DND-41 (cell line): ENCODE results near the gene PGBD5.

Experiments used
- ATAC-seq: fragments of 200-7000 bp; cut with Tn5 transposase; 3 replicates; pipeline ENCODE4 v1.9.1; 2021; ENCODE audit warnings: low read depth; ENCODE audit not compliant: insufficient read depth
- DNase-seq: peaks from one replicate; pipeline ENCODE4 v3.0.0-alpha.2; 2020
- H2AFZ ChIP-seq: 2 replicates; pipeline ENCODE4 v1.6.0; 2012; ENCODE audit warnings: low read depth, low read length
- H3K27ac ChIP-seq: 2 replicates; pipeline ENCODE4 v1.5.1; 2012; ENCODE audit warnings: low read length, inconsistent platforms
- H3K27me3 ChIP-seq: fragments of 200-600 bp; sonication (generic); 2 replicates; pipeline ENCODE4 v1.6.0; 2012; ENCODE audit warnings: low read length, mild to moderate bottlenecking, inconsistent platforms; ENCODE audit not compliant: insufficient read depth, poor library complexity
- H3K36me3 ChIP-seq: 2 replicates; pipeline ENCODE4 v1.5.1; 2012; ENCODE audit warnings: low read length, inconsistent platforms; ENCODE audit not compliant: insufficient read depth
- H3K4me1 ChIP-seq: 2 replicates; pipeline ENCODE4 v1.5.1; 2012; ENCODE audit warnings: mild to moderate bottlenecking, low read length; ENCODE audit not compliant: insufficient read depth
- H3K4me2 ChIP-seq: 2 replicates; pipeline ENCODE4 v1.6.0; 2012; ENCODE audit warnings: mild to moderate bottlenecking, moderate library complexity, low read length, inconsistent platforms; ENCODE audit not compliant: insufficient read depth
- H3K4me3 ChIP-seq, 2 experiments: fragments of 200-600 bp in 1 of 2; shearing (Covaris generic) in 1 of 2; 2 replicates each; pipeline ENCODE4 v1.5.1; 2012 to 2016; ENCODE audit warnings: inconsistent platforms in 2 of 2, low read length in 2 of 2, mild to moderate bottlenecking in 2 of 2, low read depth in 1 of 2, moderate library complexity in 1 of 2
- H3K79me2 ChIP-seq: 2 replicates; pipeline ENCODE4 v1.6.0; 2012; ENCODE audit warnings: low read length, inconsistent platforms; ENCODE audit not compliant: insufficient read depth
- H3K9ac ChIP-seq: 2 replicates; pipeline ENCODE4 v1.6.0; 2012; ENCODE audit warnings: low read depth, mild to moderate bottlenecking, inconsistent platforms, low read length, moderate library complexity
- H3K9me3 ChIP-seq: 2 replicates; pipeline ENCODE4 v1.5.1; 2012; ENCODE audit warnings: low read length, moderate library complexity, mild to moderate bottlenecking, inconsistent platforms; ENCODE audit not compliant: insufficient read depth, severe bottlenecking
- H4K20me1 ChIP-seq: 2 replicates; pipeline ENCODE4 v1.6.0; 2012; ENCODE audit warnings: low read length; ENCODE audit not compliant: insufficient read depth
- CTCF ChIP-seq: IDR thresholded peaks from 2 replicates; pipeline ENCODE4 v1.5.1; 2012; ENCODE audit warnings: borderline replicate concordance, low read length, moderate library complexity, mild to moderate bottlenecking; ENCODE audit not compliant: poor library complexity, severe bottlenecking; ENCODE audit errors: extremely low read depth
- EZH2 ChIP-seq: IDR thresholded peaks from 3 replicates; pipeline ENCODE4 v1.6.1; 2012; ENCODE audit warnings: borderline replicate concordance, low read depth, mild to moderate bottlenecking, moderate library complexity, low read length, inconsistent platforms; ENCODE audit not compliant: severe bottlenecking

PGBD5 gene

GRCh38 chr1:230435108-230435507 lies 9.0 kb upstream of the PGBD5 start:
- no peak overlapping the region for H3K4me2 ChIP-seq
- peaks cover 4% of the 10 kb centered on the region for H3K9me3 ChIP-seq
- H2AFZ ChIP-seq = no peak overlapping the region
- no peaks in the 10 kb centered on the region for H3K79me2 ChIP-seq
- no peak for DNase-seq
- no peaks in the 10 kb centered on the region for H3K36me3 ChIP-seq
- ATAC-seq = no peak
- H4K20me1 ChIP-seq = no peaks in the 10 kb centered on the region
- TF ChIP-seq EZH2 = no peak
- H3K27ac ChIP-seq = no peak overlapping the region
- H3K4me3 ChIP-seq = no peak overlapping the region
- H3K27me3 ChIP-seq = peaks cover 3% of the 10 kb centered on the region
- H3K4me1 ChIP-seq = no peaks in the 10 kb centered on the region
- H3K9ac ChIP-seq = no peak overlapping the region

- Histone ChIP-seq H3K4me2 (no peak overlapping the region), H3K4me1 (no peaks in the 10 kb centered on the region), H3K79me2 (no peaks in the 10 kb centered on the region), H3K27ac (no peak overlapping the region), H3K9ac (no peak overlapping the region), H3K4me3 (no peak overlapping the region), H2AFZ (no peak overlapping the region), H3K36me3 (no peaks in the 10 kb centered on the region), H3K27me3 (no peaks in the 10 kb centered on the region), H3K9me3 (no peaks in the 10 kb centered on the region), H4K20me1 (no peaks in the 10 kb centered on the region)
- ATAC-seq (no peak), DNase-seq (no peak)
- TF ChIP-seq CTCF (no peak), EZH2 (no peak)
These were observed 5.4 kb upstream of the PGBD5 start for GRCh38 chr1:230431527-230431926.

- ATAC-seq = no peak
- Histone ChIP-seq H3K9ac (no peak overlapping the region), H2AFZ (no peak overlapping the region), H3K4me3 (no peak overlapping the region), H4K20me1 (no peaks in the 10 kb centered on the region), H3K4me2 (no peak overlapping the region), H3K79me2 (no peaks in the 10 kb centered on the region), H3K36me3 (no peaks in the 10 kb centered on the region), H3K4me1 (no peaks in the 10 kb centered on the region), H3K27me3 (no peaks in the 10 kb centered on the region), H3K27ac (no peak overlapping the region), H3K9me3 (no peaks in the 10 kb centered on the region)
- TF ChIP-seq CTCF (no peak), EZH2 (no peak)
- DNase-seq = no peak
These were observed 4.4 kb upstream of the PGBD5 start for GRCh38 chr1:230430499-230430898.

- Histone ChIP-seq H3K4me3 (no peak overlapping the region), H3K9ac (no peak overlapping the region), H3K27me3 (peaks cover 11% of the 10 kb centered on the region), H2AFZ (no peak overlapping the region), H3K79me2 (no peaks in the 10 kb centered on the region), H3K27ac (no peak overlapping the region), H3K9me3 (no peaks in the 10 kb centered on the region), H3K4me1 (peaks cover 4% of the 10 kb centered on the region; the same call in 1 of the 2 replicates), H3K36me3 (no peaks in the 10 kb centered on the region), H3K4me2 (no peak overlapping the region), H4K20me1 (no peaks in the 10 kb centered on the region)
- no peak for ATAC-seq
- no peak for DNase-seq
- TF ChIP-seq CTCF (no peak), EZH2 (no peak)
These were observed 3.1 kb upstream of the PGBD5 start for GRCh38 chr1:230429067-230429735.
